Ovary (tissue), 3 donors: ENCODE results near the gene GPR151.

Source experiments
- CTCF ChIP-seq, 3 donors: fragments of 450-650 bp in 2 of 3; fragments of 200-600 bp in 1 of 3; IDR thresholded peaks; one replicate each; pipeline versions ENCODE4 v1.5.1 to v1.8.0; 2016 to 2022; ENCODE audit warnings: antibody characterized with exemption in 3 of 3, mild to moderate bottlenecking in 1 of 3
- POLR2A ChIP-seq: fragments of 450-650 bp; IDR thresholded peaks from one replicate; pipeline ENCODE4 v1.6.1; 2017; ENCODE audit warnings: antibody characterized with exemption, mild to moderate bottlenecking, moderate library complexity
- donor health status: DM: no; HTN: no; CAD: no.

- TF ChIP-seq CTCF (IDR thresholded peaks at IDR 0.05) (no peak), POLR2A (no peak)
Observed at GRCh38 chr5:146544232-146544631, 28.2 kb upstream of the GPR151 start.
